Measurements from ENCODE around the gene SPDEF. TPM values are rescaled to one million over a fixed set of nuclear protein-coding genes. Genes with fewer than 3 reads are reported as not detected.
A peak's percentile ranks its signal among the peaks of the same experiment; 100 is the strongest.

Gene SPDEF
- total and polyA plus RNA-seq, 2 of the 13 experiments (the other 11 are each of a cell fraction or from before 2014, with no cell fraction given): not detected

- TF ChIP-seq TFE3 (CRISPR knock-in tag; IDR thresholded peaks at IDR 0.05) (peak; percentile 48; the same call in 1 of the 2 replicates), ZNF775 (CRISPR knock-in tag; IDR thresholded peaks at IDR 0.05; ENCODE audit: borderline replicate concordance) (no peak), ZNF709 (CRISPR knock-in tag; IDR thresholded peaks at IDR 0.05) (no peak), SUZ12 (IDR thresholded peaks at IDR 0.05; ENCODE audit: low read depth, low read length) (no peak), ZNF318 (CRISPR knock-in tag; IDR thresholded peaks at IDR 0.05) (peak; percentile 69; the same call in 1 of the 2 replicates), ATF5 (CRISPR knock-in tag; IDR thresholded peaks at IDR 0.05; ENCODE audit: low read depth) (no peak), ZKSCAN8 (CRISPR knock-in tag; IDR thresholded peaks at IDR 0.05; ENCODE audit: borderline replicate concordance) (no peak), SPEN (CRISPR knock-in tag; IDR thresholded peaks at IDR 0.05; ENCODE audit: low read depth) (peak; percentile 46; the same call in 1 of the 2 replicates), PPARG (CRISPR knock-in tag; conservative IDR thresholded peaks at IDR 0.05) (0 out of 2 replicates have a peak, but pooled peaks have one; percentile 43), ZNF720 (CRISPR knock-in tag; IDR thresholded peaks at IDR 0.05) (no peak), PRDM15 (CRISPR knock-in tag; IDR thresholded peaks at IDR 0.05) (no peak), ZNF580 (CRISPR knock-in tag; IDR thresholded peaks at IDR 0.05; ENCODE audit: borderline replicate concordance, low read depth) (no peak)
Measured at GRCh38 chr6:34560366-34561226, 4.5 kb upstream of the SPDEF start (continued).

Data from HepG2 (cell line).